ENCODE measurements around the gene DRC1.

GRCh38 chr2:26486789-26487188 lies 85.1 kb downstream of the DRC1 start:
- TF ChIP-seq ZNF274 (IDR thresholded peaks at IDR 0.05; ENCODE audit: low read depth, low read length) (no peak), YY1 (IDR thresholded peaks at IDR 0.05; ENCODE audit: insufficient read depth, insufficient read length) (no peak)

Data from NT2/D1 (cell line).